IMR-90 (cell line): ENCODE measurements around the gene TSGA10IP. TPM values are rescaled to one million over a fixed set of nuclear protein-coding genes. Genes with fewer than 3 reads are reported as not detected.
A peak's percentile ranks its signal among the peaks of the same experiment; 100 is the strongest.

ENCODE experiments used
- ATAC-seq: fragments of 200-7000 bp; cut with Tn5 transposase; 2 replicates; pipeline ENCODE4 v1.9.1; 2020; ENCODE audit warnings: low read depth, mild to moderate bottlenecking, moderate library complexity
- BruUV-seq: library from RNA; stranded (reverse); fragments of 400-500 nt; replicated peaks from 2 replicates; lab custom pipeline; 2021; lab: Mats Ljungman, UMichigan
- CTCF ChIA-PET: fragments of 300-600 bp; formaldehyde crosslinking; extraction: SDS; loops from one replicate; lab custom pipeline; 2021; ENCODE audit warnings: antibody characterized with exemption; lab: Yijun Ruan, JAX
- POLR2A ChIA-PET: fragments of 300-600 bp; sonication (Branson Sonifier 250); formaldehyde crosslinking; loops from one replicate; lab custom pipeline; 2022; ENCODE audit warnings: antibody characterized with exemption; ENCODE audit not compliant: unreplicated experiment; lab: Charles Lee
- DNase-seq: peaks from one replicate; pipeline ENCODE4 v3.0.0; 2013
- H2AFZ ChIP-seq: replicated peaks from 2 replicates; pipeline ENCODE3; 2013; ENCODE audit warnings: low read length, mild to moderate bottlenecking; ENCODE audit not compliant: poor library complexity
- H2AK5ac ChIP-seq: 2 replicates; pipeline ENCODE4 v1.6.1; 2013; ENCODE audit warnings: low read depth, low read length, inconsistent platforms
- H2AK9ac ChIP-seq: replicated peaks from 2 replicates; pipeline ENCODE3; 2013; ENCODE audit warnings: mild to moderate bottlenecking, low read depth, low read length, moderate library complexity; ENCODE audit not compliant: poor library complexity
- H2BK120ac ChIP-seq: 2 replicates; pipeline ENCODE4 v1.6.1; 2013; ENCODE audit warnings: low read depth, low read length, inconsistent platforms
- H2BK15ac ChIP-seq: 3 replicates; pipeline ENCODE4 v1.6.1; 2013; ENCODE audit warnings: low read depth, low read length, inconsistent platforms
- H2BK20ac ChIP-seq: 2 replicates; pipeline ENCODE4 v1.6.1; 2013; ENCODE audit warnings: low read depth, mild to moderate bottlenecking, inconsistent platforms, low read length, moderate library complexity
- H2BK5ac ChIP-seq: 2 replicates; pipeline ENCODE4 v1.6.1; 2013; ENCODE audit warnings: mild to moderate bottlenecking, low read depth, low read length, inconsistent platforms; ENCODE audit not compliant: poor library complexity, severe bottlenecking
- H3K14ac ChIP-seq: replicated peaks from 2 replicates; pipeline ENCODE4 v1.6.1; 2013; ENCODE audit warnings: low read depth, low read length, inconsistent platforms
- H3K18ac ChIP-seq: 2 replicates; pipeline ENCODE4 v1.6.1; 2013; ENCODE audit warnings: low read depth, low read length, control low read depth
- H3K23ac ChIP-seq: 2 replicates; pipeline ENCODE4 v1.6.1; 2013; ENCODE audit warnings: low read depth, low read length, inconsistent platforms
- H3K27ac ChIP-seq: 2 replicates; pipeline ENCODE4 v1.5.1; 2013; ENCODE audit warnings: mild to moderate bottlenecking, control low read depth, low read length; ENCODE audit not compliant: insufficient read depth
- H3K27me3 ChIP-seq: 2 replicates; pipeline ENCODE4 v1.6.1; 2013; ENCODE audit warnings: low read length; ENCODE audit not compliant: control insufficient read depth, insufficient read depth
- H3K36me3 ChIP-seq: 2 replicates; pipeline ENCODE4 v1.6.1; 2013; ENCODE audit warnings: low read length, mixed read lengths; ENCODE audit not compliant: control insufficient read depth, insufficient read depth
- H3K4ac ChIP-seq: 2 replicates; pipeline ENCODE4 v1.6.1; 2013; ENCODE audit warnings: low read depth, low read length, inconsistent platforms
- H3K4me1 ChIP-seq: 2 replicates; pipeline ENCODE4 v1.6.1; 2013; ENCODE audit warnings: low read length, mixed read lengths; ENCODE audit not compliant: control insufficient read depth, insufficient read depth
- H3K4me2 ChIP-seq: 2 replicates; pipeline ENCODE4 v1.6.1; 2013; ENCODE audit warnings: low read depth, mild to moderate bottlenecking, control low read depth, low read length, moderate library complexity
- H3K4me3 ChIP-seq: 2 replicates; pipeline ENCODE4 v1.5.1; 2013; ENCODE audit warnings: low read depth, mild to moderate bottlenecking, control low read depth, low read length, moderate library complexity; ENCODE audit not compliant: insufficient read depth
- H3K56ac ChIP-seq: 2 replicates; pipeline ENCODE4 v1.6.1; 2013; ENCODE audit warnings: low read length, inconsistent platforms; ENCODE audit not compliant: insufficient read depth; ENCODE audit errors: extremely low read depth
- H3K79me1 ChIP-seq, 2 experiments: 2 replicates each; pipeline ENCODE4 v1.6.1; 2013; ENCODE audit warnings: low read length in 2 of 2, inconsistent platforms in 1 of 2, low read depth in 1 of 2
- H3K9ac ChIP-seq: 2 replicates; pipeline ENCODE4 v1.6.1; 2013; ENCODE audit warnings: low read depth, low read length, control low read depth
- H3K9me1 ChIP-seq: 2 replicates; pipeline ENCODE4 v1.6.1; 2013; ENCODE audit warnings: low read length, inconsistent platforms; ENCODE audit not compliant: insufficient read depth
- H3K9me3 ChIP-seq: 2 replicates; pipeline ENCODE4 v1.6.1; 2013; ENCODE audit warnings: low read length; ENCODE audit not compliant: control insufficient read depth, insufficient read depth
- H4K20me1 ChIP-seq: 2 replicates; pipeline ENCODE4 v1.6.1; 2013; ENCODE audit warnings: low read length, inconsistent platforms; ENCODE audit not compliant: insufficient read depth
- H4K5ac ChIP-seq: 2 replicates; pipeline ENCODE4 v1.6.1; 2013; ENCODE audit warnings: mild to moderate bottlenecking, low read depth, low read length, control low read depth
- H4K8ac ChIP-seq, 2 experiments: 2 replicates each; pipeline ENCODE4 v1.6.1; 2013; ENCODE audit warnings: low read depth in 2 of 2, low read length in 2 of 2, control low read depth in 1 of 2, inconsistent platforms in 1 of 2
- H4K91ac ChIP-seq: 2 replicates; pipeline ENCODE4 v1.6.1; 2013; ENCODE audit warnings: low read depth, low read length, inconsistent platforms; ENCODE audit not compliant: insufficient read depth
- MAZ ChIP-seq: IDR thresholded peaks from 2 replicates; pipeline ENCODE4 v1.6.1; 2012; ENCODE audit warnings: low read depth, mild to moderate bottlenecking, low read length, improper control_type of control experiment, moderate library complexity, borderline replicate concordance
- NFE2L2 ChIP-seq: fragments of 150-350 bp; IDR thresholded peaks from 2 replicates; pipeline ENCODE4 v1.6.1; 2016; ENCODE audit warnings: low read depth, mild to moderate bottlenecking, low read length
- POLR2A ChIP-seq: IDR thresholded peaks from 2 replicates; pipeline ENCODE4 v1.6.1; 2012; ENCODE audit warnings: mild to moderate bottlenecking, low read depth, low read length
- RAD21 ChIP-seq: IDR thresholded peaks from 2 replicates; pipeline ENCODE4 v1.6.1; 2012; ENCODE audit warnings: low read length, improper control_type of control experiment
- WGBS, 2 experiments: methylation state at CpG; one replicate each; pipeline versions ENCODE4 v1.1.5 to v1.1.7; 2013; ENCODE audit warnings: missing lambda C conversion rate in 2 of 2; ENCODE audit not compliant: insufficient read length in 1 of 2; ENCODE audit errors: extremely low coverage in 2 of 2; 5-methylcytosine and 5-hydroxymethylcytosine counted together
- dilution Hi-C: fragments of 300-500 bp; cut with HindIII; formaldehyde crosslinking; loops from one replicate; pipeline ENCODE4 v1.14.3; 2018; ENCODE audit warnings: low sequenced_read_pairs; ENCODE audit not compliant: unreplicated experiment
- in situ Hi-C: fragments of 300-500 bp; cut with MboI; formaldehyde crosslinking; loops from 3 replicates; pipeline ENCODE4 v1.14.3; 2019; ENCODE audit warnings: low sequenced_read_pairs, inconsistent platforms, mixed read lengths
- intact Hi-C: fragments of 100-400 bp; cut with micrococcal nuclease; formaldehyde crosslinking; loops from 2 replicates; pipeline ENCODE4 v1.10.0; 2022
- polyA plus RNA-seq, 3 experiments: library from polyadenylated mRNA; depleted of rRNA; stranded (reverse); fragments of >200 nt; gene quantifications; 2 replicates each; pipeline ENCODE4 v1.2.3, GENCODE V29; 2012; ENCODE audit warnings: low replicate concordance in 1 of 3
- total RNA-seq: library from RNA; depleted of rRNA; stranded (reverse); fragments of >200 nt; gene quantifications from 2 replicates; pipeline ENCODE4 v1.2.3, GENCODE V29; 2012

The TSGA10IP gene
- total and polyA plus RNA-seq, 2 of the 4 experiments (the other 2 are of a cell fraction) = 0.21 TPM; not detected in 1

DNA sequence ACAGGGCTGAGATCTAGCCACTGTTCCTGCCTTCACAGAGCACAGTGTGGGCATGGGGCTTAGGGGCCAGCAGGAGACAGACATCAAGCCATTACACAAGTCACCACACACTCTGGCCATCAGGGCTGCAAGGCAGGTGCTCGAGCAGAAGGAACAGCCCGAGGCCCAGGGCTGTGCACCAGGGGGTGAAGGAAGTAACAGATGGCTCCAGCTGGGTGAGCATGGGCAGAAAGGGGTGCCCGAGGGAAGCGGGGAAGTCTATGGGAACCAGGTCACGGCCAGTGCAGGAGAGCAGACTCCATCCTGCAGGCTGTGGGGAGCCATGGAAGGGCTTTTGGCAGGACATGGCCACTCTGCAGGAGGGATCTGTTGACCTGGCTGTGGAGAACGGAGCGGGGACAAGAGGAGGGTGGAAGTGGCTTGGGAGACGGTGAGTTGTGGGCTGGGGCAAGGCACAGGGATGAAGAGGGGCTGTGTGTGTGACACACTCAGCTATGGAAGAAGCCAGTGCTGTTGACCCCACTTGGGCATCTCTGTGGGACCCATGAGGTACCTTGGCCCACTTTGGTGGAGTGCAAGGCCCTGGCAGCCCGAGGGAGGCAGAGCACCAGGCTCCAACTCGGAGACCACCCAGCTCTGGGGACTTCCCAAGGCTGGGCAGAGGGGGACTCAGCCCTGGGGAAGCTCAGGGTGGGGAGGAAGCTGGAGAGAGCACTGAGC, 30.0 kb upstream of the TSGA10IP start:
- CTCF ChIA-PET = interaction anchor here (1.0 to 1.2 kb wide), 3 partner anchors 24 to 27 kb away, joined by 3 to 9 read pairs (median 4); partner anchors contain the start of genes CCDC85B and FIBP
- peak overlapping the region; percentile 100 for H2BK120ac ChIP-seq
- H3K9ac ChIP-seq = peak overlapping the region; percentile 72
- peak overlapping the region; percentile 43 for H3K4me2 ChIP-seq
- H3K4me3 ChIP-seq = no peak overlapping the region
- peaks cover 43% of the 10 kb centered on the region for H3K9me1 ChIP-seq
- WGBS, 2 experiments = 28% methylated on average over 8 of the region's 10 CpGs; no CpG with 5 or more reads in 1 of the 2 experiments
- peak overlapping the region; percentile 100 for H2AK5ac ChIP-seq
- peak overlapping the region; percentile 99 for H3K23ac ChIP-seq
- H3K18ac ChIP-seq = peak overlapping the region; percentile 98
- H3K4ac ChIP-seq = peak overlapping the region; percentile 100
- peak overlapping the region; percentile 100 for H4K91ac ChIP-seq
- peak overlapping the region; percentile 71 for H2AFZ ChIP-seq
- TF ChIP-seq POLR2A = peak; percentile 50; the same call in 1 of the 2 replicates
- no peak for TF ChIP-seq NFE2L2
- peak; percentile 96 for TF ChIP-seq MAZ
- peak; percentile 28; the same call in 1 of the 2 replicates for TF ChIP-seq RAD21
- H3K36me3 ChIP-seq = peaks cover 13% of the 10 kb centered on the region
- H3K14ac ChIP-seq = peak overlapping the region; percentile 100
- DNase-seq (no peak), ATAC-seq (peak; percentile 54)
- peaks cover 6% of the 10 kb centered on the region for H4K20me1 ChIP-seq
- H4K5ac ChIP-seq = peak overlapping the region; percentile 98
- H2BK20ac ChIP-seq = peak overlapping the region; percentile 100
- peaks cover 20 to 70% of the 10 kb centered on the region in 2 experiments; a peak in 3 of 4 replicates for H3K79me1 ChIP-seq
- H3K56ac ChIP-seq = peak overlapping the region; percentile 99
- H2BK15ac ChIP-seq = peak overlapping the region; percentile 99
- no peaks in the 10 kb centered on the region for H3K9me3 ChIP-seq
- peak overlapping the region; percentile 100 for H2BK5ac ChIP-seq
- no peaks in the 10 kb centered on the region for H3K27me3 ChIP-seq
- POLR2A ChIA-PET = interaction anchor here (0.6 to 2.4 kb wide), 4 partner anchors 13 to 43 kb away, joined by 3 to 20 read pairs (median 10); partner anchors contain the start of genes CCDC85B, FIBP and FOSL1
- no TSS peak for BruUV-seq
- intact Hi-C loops = loop anchor here (1.0 to 5.0 kb wide), 3 partner anchors 14 to 57 kb away; partner anchors contain the start of genes CFL1, FOSL1 and SART1
- in situ Hi-C loops = no loop called here
- H3K4me1 ChIP-seq = peaks cover 55% of the 10 kb centered on the region
- dilution Hi-C loops = no loop called here
- H4K8ac ChIP-seq = peak overlapping the region; percentile 99
- H2AK9ac ChIP-seq = peak overlapping the region; percentile 99
- H3K27ac ChIP-seq = peak overlapping the region; percentile 99
